Skeletal muscle satellite cell (primary cell): ENCODE data around the gene HOXC10.

ENCODE experiments used
- H3K27me3 ChIP-seq: 2 replicates; pipeline ENCODE4 v1.7.0; 2013; ENCODE audit warnings: low read length; ENCODE audit not compliant: control insufficient read depth, insufficient read depth
- H3K36me3 ChIP-seq: 2 replicates; pipeline ENCODE4 v1.7.0; 2013; ENCODE audit warnings: mild to moderate bottlenecking, control low read depth, low read length; ENCODE audit not compliant: insufficient read depth
- H3K4me1 ChIP-seq: 2 replicates; pipeline ENCODE4 v1.7.0; 2013; ENCODE audit warnings: low read length; ENCODE audit not compliant: control insufficient read depth, insufficient read depth
- H3K4me2 ChIP-seq: 2 replicates; pipeline ENCODE4 v1.7.0; 2013; ENCODE audit warnings: mild to moderate bottlenecking, low read length
- H3K4me3 ChIP-seq: 2 replicates; pipeline ENCODE4 v1.7.0; 2013; ENCODE audit warnings: low read length
- H3K9ac ChIP-seq: 2 replicates; pipeline ENCODE4 v1.7.0; 2013; ENCODE audit warnings: mild to moderate bottlenecking, low read depth, low read length, moderate library complexity
- H3K9me3 ChIP-seq: replicated peaks from 2 replicates; pipeline ENCODE4 v1.7.0; 2013; ENCODE audit warnings: mild to moderate bottlenecking, control low read depth, low read length

Gene HOXC10

DNA sequence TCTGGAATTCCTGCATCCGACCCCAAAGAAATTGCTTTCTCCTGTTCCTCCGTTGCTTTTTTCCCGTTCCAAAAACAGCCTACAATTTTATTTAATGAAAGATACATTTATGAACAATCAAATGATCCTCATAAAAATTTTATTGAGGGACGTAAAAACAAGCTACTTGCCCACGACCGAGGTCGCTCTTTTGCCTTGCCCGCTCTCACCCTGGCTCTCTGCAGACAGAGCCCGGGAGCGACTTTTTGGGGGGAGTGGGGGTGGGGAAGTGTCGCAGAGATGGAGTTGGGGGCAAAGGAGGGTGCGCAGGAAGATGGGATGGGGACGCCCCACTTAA lies 13.9 kb downstream of the HOXC10 start:
- peak overlapping the region; percentile 99 for H3K9ac ChIP-seq
- no peaks in the 10 kb centered on the region for H3K27me3 ChIP-seq
- H3K4me1 ChIP-seq: peaks cover 54% of the 10 kb centered on the region
- H3K36me3 ChIP-seq: peaks cover 8% of the 10 kb centered on the region
- H3K4me3 ChIP-seq: peak overlapping the region; percentile 85
- peak overlapping the region; percentile 100 for H3K4me2 ChIP-seq
- no peaks in the 10 kb centered on the region for H3K9me3 ChIP-seq

- H3K36me3 ChIP-seq: peaks cover 13% of the 10 kb centered on the region
- peak overlapping the region; percentile 100 for H3K4me2 ChIP-seq
- peak overlapping the region; percentile 85 for H3K4me3 ChIP-seq
- H3K9ac ChIP-seq: peak overlapping the region; percentile 99
- no peaks in the 10 kb centered on the region for H3K9me3 ChIP-seq
- no peaks in the 10 kb centered on the region for H3K27me3 ChIP-seq
- H3K4me1 ChIP-seq: peaks cover 62% of the 10 kb centered on the region
These were observed 14.7 kb downstream of the HOXC10 start for GRCh38 chr12:53999559-54000115.

DNA sequence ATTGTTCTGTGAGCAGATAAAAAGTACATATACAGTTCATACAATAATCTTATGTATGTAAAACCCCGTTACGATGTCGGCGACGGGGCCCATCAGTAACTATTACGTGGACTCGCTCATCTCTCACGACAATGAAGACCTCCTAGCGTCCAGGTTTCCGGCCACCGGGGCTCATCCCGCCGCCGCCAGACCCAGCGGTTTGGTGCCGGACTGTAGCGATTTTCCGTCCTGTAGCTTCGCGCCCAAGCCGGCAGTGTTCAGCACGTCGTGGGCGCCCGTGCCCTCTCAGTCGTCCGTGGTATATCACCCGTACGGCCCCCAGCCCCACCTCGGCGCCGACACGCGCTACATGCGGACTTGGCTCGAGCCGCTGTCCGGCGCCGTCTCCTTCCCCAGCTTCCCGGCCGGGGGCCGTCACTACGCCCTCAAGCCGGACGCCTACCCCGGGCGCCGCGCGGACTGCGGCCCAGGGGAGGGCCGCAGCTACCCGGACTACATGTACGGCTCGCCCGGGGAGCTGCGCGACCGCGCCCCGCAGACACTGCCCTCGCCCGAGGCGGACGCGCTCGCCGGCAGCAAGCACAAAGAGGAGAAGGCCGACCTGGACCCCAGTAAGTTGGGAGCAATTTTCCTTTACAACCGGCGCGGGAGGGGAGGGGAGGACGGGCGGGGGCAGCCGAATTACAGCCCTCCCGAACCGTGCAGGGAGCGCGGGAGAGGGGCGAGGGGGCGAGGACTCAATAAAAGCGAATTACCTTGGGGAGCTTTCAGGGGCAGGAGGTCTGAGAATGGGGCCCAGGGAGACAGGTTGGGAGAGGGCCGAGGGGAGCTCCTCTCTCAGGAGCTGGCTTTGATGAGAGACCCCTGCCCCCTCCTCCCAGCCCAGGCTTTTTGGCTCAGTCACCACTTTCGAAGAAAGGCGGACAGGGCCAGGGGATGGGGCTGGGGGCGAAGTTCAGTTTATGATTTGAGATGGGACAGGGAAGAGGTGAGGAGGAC lies 15.5 kb downstream of the HOXC10 start, which contains the start of gene HOXC9:
TSS of gene HOXC9 (plus strand) at position 46 of the 999 bp plus-strand sequence. CDS start at position 74, 28 bp downstream.
- Histone ChIP-seq H3K4me3 (peak within 1 kb of the TSS; percentile 85), H3K4me2 (peak within 1 kb of the TSS; percentile 100), H3K4me1 (peaks cover 69% of the 10 kb centered on the region), H3K9ac (peak within 1 kb of the TSS; percentile 99), H3K36me3 (peaks cover 20% of the 10 kb centered on the region), H3K9me3 (no peaks in the 10 kb centered on the region), H3K27me3 (no peaks in the 10 kb centered on the region)

GRCh38 chr12:54001283-54002187 lies 16.6 kb downstream of the HOXC10 start:
- no peaks in the 10 kb centered on the region for H3K27me3 ChIP-seq
- H3K9me3 ChIP-seq: no peaks in the 10 kb centered on the region
- H3K9ac ChIP-seq: peak overlapping the region; percentile 99
- H3K4me3 ChIP-seq: peak overlapping the region; percentile 85
- peaks cover 75% of the 10 kb centered on the region for H3K4me1 ChIP-seq
- H3K4me2 ChIP-seq: peak overlapping the region; percentile 100
- peaks cover 20% of the 10 kb centered on the region for H3K36me3 ChIP-seq

DNA sequence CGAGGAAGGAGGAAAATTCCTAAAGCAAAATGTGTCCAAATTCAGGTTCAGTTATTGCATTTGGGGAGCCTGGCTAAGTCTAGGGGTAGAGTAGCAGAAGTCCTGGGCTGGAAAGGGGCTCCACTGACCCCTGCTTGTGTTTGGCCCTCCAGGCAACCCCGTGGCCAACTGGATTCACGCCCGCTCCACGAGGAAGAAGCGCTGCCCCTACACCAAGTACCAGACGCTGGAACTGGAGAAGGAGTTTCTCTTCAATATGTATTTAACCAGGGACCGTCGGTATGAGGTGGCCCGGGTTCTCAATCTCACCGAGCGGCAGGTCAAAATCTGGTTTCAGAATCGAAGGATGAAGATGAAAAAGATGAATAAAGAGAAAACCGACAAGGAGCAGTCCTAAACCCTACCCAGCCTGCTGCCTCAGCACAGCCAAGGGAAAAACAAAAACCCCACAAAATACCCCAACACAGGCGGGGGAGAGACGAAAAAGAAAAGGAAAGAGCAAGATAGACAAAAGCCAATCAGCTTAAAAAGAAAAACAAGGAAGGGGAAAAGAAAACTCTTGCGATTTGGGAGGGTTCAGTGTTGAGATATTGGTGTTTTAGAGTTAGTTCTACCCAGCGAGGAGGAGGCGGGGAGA lies 17.4 kb downstream of the HOXC10 start:
- H3K9ac ChIP-seq: peak overlapping the region; percentile 99
- H3K9me3 ChIP-seq: no peaks in the 10 kb centered on the region
- H3K27me3 ChIP-seq: no peaks in the 10 kb centered on the region
- H3K4me3 ChIP-seq: peak overlapping the region; percentile 85
- peaks cover 20% of the 10 kb centered on the region for H3K36me3 ChIP-seq
- peaks cover 75% of the 10 kb centered on the region for H3K4me1 ChIP-seq
- peak overlapping the region; percentile 100 for H3K4me2 ChIP-seq

- Histone ChIP-seq H3K36me3 (peaks cover 20% of the 10 kb centered on the region), H3K4me3 (peak overlapping the region; percentile 85), H3K9me3 (no peaks in the 10 kb centered on the region), H3K4me1 (peaks cover 76% of the 10 kb centered on the region), H3K4me2 (peak overlapping the region; percentile 100), H3K27me3 (no peaks in the 10 kb centered on the region), H3K9ac (peak overlapping the region; percentile 99)
These were observed 18.0 kb downstream of the HOXC10 start for GRCh38 chr12:54002915-54003389.

- Histone ChIP-seq H3K27me3 (no peaks in the 10 kb centered on the region), H3K4me3 (peak overlapping the region; percentile 67), H3K4me2 (peak overlapping the region; percentile 95), H3K36me3 (peaks cover 20% of the 10 kb centered on the region), H3K9me3 (no peaks in the 10 kb centered on the region), H3K9ac (peak overlapping the region; percentile 89), H3K4me1 (peaks cover 74% of the 10 kb centered on the region)
These were observed 18.7 kb downstream of the HOXC10 start for GRCh38 chr12:54003625-54004024.

DNA sequence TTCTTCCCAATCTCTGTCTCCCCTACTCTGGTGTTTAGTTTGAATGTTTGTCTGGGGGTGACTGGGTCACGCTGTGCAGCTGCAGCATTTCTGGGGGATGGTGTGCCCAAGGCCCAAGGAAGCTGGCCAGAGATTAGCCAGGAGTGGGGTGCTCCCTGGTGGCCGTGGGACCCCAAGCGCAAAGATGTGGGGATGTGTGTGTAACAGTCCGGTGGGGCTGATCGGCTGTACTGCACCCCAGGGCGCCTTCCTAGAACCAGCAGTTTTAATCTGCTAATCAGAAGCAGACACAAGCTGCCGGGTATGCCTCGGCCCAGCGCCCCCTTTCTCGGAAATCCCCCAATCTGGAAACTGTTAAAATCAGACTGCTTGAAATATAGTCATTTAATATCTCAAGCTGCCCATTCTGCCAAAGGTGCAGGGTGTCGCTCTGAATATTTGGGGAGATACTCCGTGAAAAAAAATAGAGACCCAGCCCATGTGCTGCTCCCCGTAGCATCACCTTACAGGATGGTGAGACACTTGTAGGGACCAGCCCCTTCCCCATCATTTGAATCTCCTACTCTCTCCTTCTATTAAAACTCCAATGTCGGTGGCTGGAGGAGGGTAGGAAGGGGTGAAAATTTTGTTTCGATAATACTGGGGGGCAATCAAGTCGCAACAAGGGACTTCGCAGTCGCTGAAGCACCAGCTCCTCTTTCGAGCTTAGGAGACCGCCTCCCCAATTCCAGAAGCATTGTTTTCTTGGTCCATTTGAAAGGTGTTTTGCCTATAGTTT lies 19.3 kb downstream of the HOXC10 start:
- H3K4me1 ChIP-seq: peaks cover 73% of the 10 kb centered on the region
- no peaks in the 10 kb centered on the region for H3K27me3 ChIP-seq
- no peaks in the 10 kb centered on the region for H3K9me3 ChIP-seq
- peak overlapping the region; percentile 89 for H3K9ac ChIP-seq
- peak overlapping the region; percentile 95 for H3K4me2 ChIP-seq
- H3K36me3 ChIP-seq: peaks cover 20% of the 10 kb centered on the region
- peak overlapping the region; percentile 67 for H3K4me3 ChIP-seq

- Histone ChIP-seq H3K4me2 (peak overlapping the region; percentile 95), H3K4me3 (peak overlapping the region; percentile 67), H3K9me3 (no peaks in the 10 kb centered on the region), H3K36me3 (peaks cover 20% of the 10 kb centered on the region), H3K4me1 (peaks cover 79% of the 10 kb centered on the region), H3K27me3 (no peaks in the 10 kb centered on the region), H3K9ac (peak overlapping the region; percentile 89)
These were observed 20.0 kb downstream of the HOXC10 start for GRCh38 chr12:54004841-54005530.

DNA sequence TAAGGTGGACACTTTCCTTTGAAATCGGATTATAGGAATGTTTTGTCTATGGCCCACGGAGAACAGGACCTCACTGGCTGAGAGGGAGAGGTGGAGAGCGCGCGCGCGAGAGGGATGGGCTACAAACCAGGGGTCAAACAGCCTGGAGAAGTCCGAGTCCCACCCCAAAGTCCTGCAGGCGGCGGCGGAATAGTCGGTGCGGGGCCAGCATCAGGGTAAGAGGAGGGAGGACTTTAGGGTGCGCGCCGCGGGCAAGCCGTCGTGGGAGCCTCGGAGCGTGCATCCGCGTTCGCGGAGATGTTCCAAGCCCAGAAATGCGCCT lies 20.5 kb downstream of the HOXC10 start:
- peak overlapping the region; percentile 95 for H3K4me2 ChIP-seq

More for the DNA sequence above, 20.5 kb downstream of the HOXC10 start:
- Histone ChIP-seq H3K9ac (peak overlapping the region; percentile 89), H3K4me3 (peak overlapping the region; percentile 67), H3K27me3 (no peaks in the 10 kb centered on the region), H3K9me3 (no peaks in the 10 kb centered on the region), H3K36me3 (peaks cover 20% of the 10 kb centered on the region), H3K4me1 (peaks cover 79% of the 10 kb centered on the region)
